ENCODE data around the gene DOCK6. TPM values are rescaled to one million over a fixed set of nuclear protein-coding genes. Genes with fewer than 3 reads are reported as not detected.
A peak's percentile ranks its signal among the peaks of the same experiment; 100 is the strongest.

The DOCK6 gene
- total RNA-seq, 4 donors from 2014 or later: 37.5 to 92.7 (median 49.2) TPM

GRCh38 chr19:11208561-11209471 lies 53.5 kb downstream of the DOCK6 start:
- Histone ChIP-seq H3K4me1 (peaks cover 0 to 29% (median 12%) of the 10 kb centered on the region in 4 donors), H3K9me3 (no peaks in the 10 kb centered on the region), H3K36me3 (peaks cover 0 to 29% (median 0%) of the 10 kb centered on the region in 3 donors), H3K27me3 (no peaks in the 10 kb centered on the region), H3K4me3 (no peak overlapping the region), H3K27ac (peak overlapping the region in 2 of 4 donors; percentile 22 to 48)
- no peak for DNase-seq (ENCODE audit: low spot score in 2 of 2)
- TF ChIP-seq CTCF (IDR thresholded peaks at IDR 0.05) (no peak), POLR2A (IDR thresholded peaks at IDR 0.05) (no peak), EP300 (IDR thresholded peaks at IDR 0.05) (no peak)
- WGBS, 2 donors: 78 to 80% methylated on average over 31 to 36 of the region's 38 CpGs

- Histone ChIP-seq H3K27me3 (no peaks in the 10 kb centered on the region), H3K27ac (peak overlapping the region in 2 of 4 donors; percentile 94 to 96), H3K36me3 (peaks cover 0 to 24% (median 0%) of the 10 kb centered on the region in 3 donors), H3K4me1 (peaks cover 0 to 47% (median 18%) of the 10 kb centered on the region in 4 donors), H3K9me3 (no peaks in the 10 kb centered on the region), H3K4me3 (no peak overlapping the region)
- no peak for TF ChIP-seq EP300 (IDR thresholded peaks at IDR 0.05)
- TF ChIP-seq POLR2A (IDR thresholded peaks at IDR 0.05): no peak
- no peak for TF ChIP-seq CTCF (IDR thresholded peaks at IDR 0.05)
- DNase-seq (ENCODE audit: low spot score in 2 of 2): no peak
- WGBS, 2 donors: 68 to 70% methylated on average over 9 of the region's 9 CpGs
Measured at GRCh38 chr19:11205939-11206570, 56.3 kb downstream of the DOCK6 start.

DNA sequence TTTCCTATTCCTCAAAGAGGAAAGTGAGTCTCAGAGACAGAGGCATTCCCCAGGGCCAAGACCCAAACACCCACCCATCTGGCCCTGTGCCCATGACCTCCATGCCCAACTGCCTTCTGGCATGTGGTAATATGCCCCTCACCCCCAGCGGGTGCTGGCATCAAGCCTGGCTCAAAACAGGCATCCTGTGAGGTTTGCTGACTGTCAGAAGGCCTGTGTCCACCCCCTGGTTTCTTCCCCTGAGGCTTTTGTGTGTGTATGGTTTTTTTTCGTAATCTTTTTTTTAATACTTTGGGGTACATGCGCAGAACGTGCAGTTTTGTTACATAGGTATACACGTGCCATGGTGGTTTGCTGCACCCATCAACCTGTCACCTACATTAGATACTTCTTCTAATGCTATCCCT lies 57.4 kb downstream of the DOCK6 start:
- WGBS, 2 donors: 24 to 35% methylated on average over 5 of the region's 5 CpGs
- Histone ChIP-seq H3K36me3 (peaks cover 0 to 35% (median 0%) of the 10 kb centered on the region in 3 donors), H3K27ac (peak overlapping the region; percentile 70 to 96 (median 89)), H3K27me3 (no peaks in the 10 kb centered on the region), H3K4me3 (no peak overlapping the region), H3K4me1 (peaks cover 0 to 47% (median 18%) of the 10 kb centered on the region in 4 donors), H3K9me3 (no peaks in the 10 kb centered on the region)
- TF ChIP-seq POLR2A (IDR thresholded peaks at IDR 0.05): no peak
- TF ChIP-seq CTCF (IDR thresholded peaks at IDR 0.05): no peak
- peak in 1 of 2 donors; percentile 51 for TF ChIP-seq EP300 (IDR thresholded peaks at IDR 0.05)
- no peak for DNase-seq (ENCODE audit: low spot score in 2 of 2)

- H3K4me1 ChIP-seq: peaks cover 0 to 48% (median 18%) of the 10 kb centered on the region in 4 donors
- peak overlapping the region; percentile 84 to 96 (median 94) for H3K27ac ChIP-seq
- DNase-seq (ENCODE audit: low spot score in 2 of 2): no peak
- H3K27me3 ChIP-seq: no peaks in the 10 kb centered on the region
- 54 to 70% methylated on average over 6 to 9 of the region's 9 CpGs for WGBS, 2 donors
- peaks cover 0 to 35% (median 0%) of the 10 kb centered on the region in 3 donors for H3K36me3 ChIP-seq
- H3K4me3 ChIP-seq: no peak overlapping the region
- no peak for TF ChIP-seq EP300 (IDR thresholded peaks at IDR 0.05)
- no peak for TF ChIP-seq POLR2A (IDR thresholded peaks at IDR 0.05)
- peak in 1 of 5 experiments; percentile 19 for TF ChIP-seq CTCF (IDR thresholded peaks at IDR 0.05)
- H3K9me3 ChIP-seq: no peaks in the 10 kb centered on the region
Measured at GRCh38 chr19:11204076-11204602, 58.2 kb downstream of the DOCK6 start.
